HG03432 (cell line): Measurements from ENCODE around the gene SPATA31A1.
"Not testable (repeated sequence)": the region's sequence is repeated elsewhere in the genome, so short reads cannot be mapped to it uniquely, and the experiment has no call there.

ENCODE experiments used
- ATAC-seq: cut with Tn5 transposase; IDR thresholded peaks from one replicate; pipeline ENCODE4 v1.9.1; 2021; ENCODE audit warnings: mild to moderate bottlenecking, moderate library complexity; ENCODE audit not compliant: unreplicated experiment

Gene SPATA31A1

DNA sequence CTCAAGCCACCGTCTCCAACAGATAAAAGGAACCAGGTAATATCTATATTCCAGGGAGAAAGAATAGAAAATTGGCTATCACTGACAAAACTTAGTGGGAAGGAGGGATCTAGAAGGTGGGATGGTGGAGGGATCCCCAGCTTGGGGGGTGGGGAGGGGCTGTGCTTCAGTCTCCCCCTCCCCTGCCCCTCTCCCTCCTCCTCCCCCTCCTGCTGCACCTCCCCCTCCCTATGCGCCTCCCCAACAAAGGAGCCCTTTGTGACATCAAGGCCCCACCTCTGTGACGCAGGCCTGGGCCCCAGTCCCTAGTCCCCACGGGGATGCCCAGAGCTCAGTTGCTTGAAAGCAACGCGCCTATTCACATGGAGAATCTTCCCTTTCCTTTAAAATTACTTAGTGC, at the start of gene SPATA31A1:
Gene SPATA31A1 (plus strand): TSS at position 301 of the 400 bp plus-strand sequence. CDS start 62 bp downstream, at position 363.
- not testable (repeated sequence) for ATAC-seq

GRCh38 chr9:39407261-39408204, 52.1 kb downstream of the SPATA31A1 start:
- not testable (repeated sequence) for ATAC-seq

- not testable (repeated sequence) for ATAC-seq
These were observed 55.9 kb downstream of the SPATA31A1 start for GRCh38 chr9:39411254-39411940.
